ES-I3 (cell line): ENCODE results near the gene COCH.

ENCODE experiments used
- H3K36me3 ChIP-seq: 2 replicates; pipeline ENCODE4 v1.6.1; 2013; ENCODE audit warnings: mild to moderate bottlenecking, low read length, control low read depth, moderate library complexity; ENCODE audit not compliant: insufficient read depth
- H3K4me1 ChIP-seq: 2 replicates; pipeline ENCODE4 v1.6.1; 2013; ENCODE audit warnings: mild to moderate bottlenecking, control low read depth, low read length; ENCODE audit not compliant: insufficient read depth
- H3K9ac ChIP-seq: 2 replicates; pipeline ENCODE4 v1.6.1; 2013; ENCODE audit warnings: low read depth, mild to moderate bottlenecking, low read length, moderate library complexity
- H3K9me3 ChIP-seq: 2 replicates; pipeline ENCODE4 v1.6.1; 2013; ENCODE audit warnings: mild to moderate bottlenecking, low read length, moderate library complexity; ENCODE audit not compliant: control insufficient read depth, insufficient read depth

Gene COCH

GRCh38 chr14:30874120-30874998 lies at the start of gene COCH:
COCH (plus strand) TSS chr14:30874559; CDS start chr14:30874939, 380 bp downstream.
- Histone ChIP-seq H3K9ac (peak within 1 kb of the TSS; percentile 71), H3K36me3 (no peaks in the 10 kb centered on the region)

DNA sequence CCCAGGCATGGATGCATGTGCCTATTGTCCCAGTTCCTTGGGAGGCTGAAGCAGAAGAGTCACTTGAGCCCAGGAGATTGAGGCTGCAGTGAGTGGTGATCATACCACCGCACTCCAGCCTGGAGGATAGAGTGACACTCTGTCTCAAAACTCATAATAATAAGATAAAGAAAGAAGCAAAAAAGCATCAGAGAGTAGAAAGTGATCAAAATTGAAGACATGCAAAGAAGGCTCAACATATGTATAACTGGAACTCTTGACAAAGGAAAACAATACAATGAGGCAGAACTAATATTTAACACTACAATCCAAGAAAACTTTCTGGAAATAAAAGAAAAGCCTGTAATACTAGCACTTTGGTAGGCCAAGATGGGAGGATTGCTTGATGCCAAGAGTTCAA lies 48.3 kb upstream of the COCH start:
- Histone ChIP-seq H3K9me3 (peaks cover 13% of the 10 kb centered on the region; the same call in 1 of the 2 replicates), H3K9ac (no peak overlapping the region), H3K4me1 (no peaks in the 10 kb centered on the region), H3K36me3 (no peaks in the 10 kb centered on the region)

More at GRCh38 chr14:30874120-30874998, at the start of gene COCH:
- Histone ChIP-seq H3K9me3 (no peaks in the 10 kb centered on the region), H3K4me1 (peaks cover 5% of the 10 kb centered on the region; the same call in 1 of the 2 replicates)

DNA sequence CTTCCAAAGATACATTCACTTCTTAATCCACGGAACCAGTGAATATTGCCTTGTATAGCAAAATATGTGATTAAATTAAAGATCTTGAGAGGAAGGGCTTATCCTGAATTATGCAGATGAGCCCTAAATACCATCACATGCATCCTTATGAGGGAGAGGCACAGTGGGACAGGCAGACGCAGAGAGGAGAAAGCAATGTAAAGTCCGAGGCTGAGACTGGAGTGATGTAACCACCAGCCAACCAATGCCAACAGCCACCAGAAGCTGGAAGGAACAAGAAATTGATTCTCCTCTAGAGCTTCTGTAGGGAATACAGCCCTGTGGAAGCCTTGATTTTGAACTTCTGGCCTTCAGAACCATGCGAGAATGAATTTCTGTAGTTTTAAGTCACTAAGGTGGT lies 44.5 kb upstream of the COCH start:
- Histone ChIP-seq H3K9ac (no peak overlapping the region), H3K36me3 (no peaks in the 10 kb centered on the region), H3K9me3 (peaks cover 19% of the 10 kb centered on the region), H3K4me1 (no peaks in the 10 kb centered on the region)

DNA sequence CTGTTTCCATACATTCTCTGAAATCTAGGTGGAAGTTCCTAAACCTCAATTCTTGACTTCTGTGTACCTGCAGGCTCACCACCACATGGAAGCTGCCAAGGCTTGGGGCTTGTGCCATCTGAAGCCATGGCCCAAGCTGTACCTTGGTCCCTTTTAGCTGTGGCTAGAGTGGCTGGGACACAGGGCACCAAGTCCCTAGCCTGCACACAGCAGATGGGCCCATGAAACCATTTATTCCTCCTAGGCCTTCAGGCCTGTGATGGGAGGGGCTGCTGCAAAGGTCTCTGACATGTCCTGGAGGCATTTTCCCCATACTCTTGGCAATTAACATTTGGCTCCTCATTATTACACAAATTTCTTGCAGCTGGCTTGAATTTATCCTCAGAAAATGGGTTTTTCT lies 40.0 kb upstream of the COCH start:
- Histone ChIP-seq H3K9ac (no peak overlapping the region), H3K9me3 (peaks cover 6% of the 10 kb centered on the region; the same call in 1 of the 2 replicates), H3K36me3 (no peaks in the 10 kb centered on the region), H3K4me1 (no peaks in the 10 kb centered on the region)

- Histone ChIP-seq H3K36me3 (no peaks in the 10 kb centered on the region), H3K9me3 (peaks cover 6% of the 10 kb centered on the region; the same call in 1 of the 2 replicates), H3K4me1 (no peaks in the 10 kb centered on the region), H3K9ac (no peak overlapping the region)
Observed at GRCh38 chr14:30838351-30838750, 36.0 kb upstream of the COCH start.

GRCh38 chr14:30840086-30840779 lies 34.1 kb upstream of the COCH start:
- no peaks in the 10 kb centered on the region; the same call in 1 of the 2 replicates for H3K9me3 ChIP-seq
- no peaks in the 10 kb centered on the region for H3K4me1 ChIP-seq

GRCh38 chr14:30842431-30842830 lies 31.9 kb upstream of the COCH start:
- no peaks in the 10 kb centered on the region for H3K4me1 ChIP-seq

More at GRCh38 chr14:30840086-30840779, 34.1 kb upstream of the COCH start:
- Histone ChIP-seq H3K9ac (no peak overlapping the region), H3K36me3 (no peaks in the 10 kb centered on the region)

GRCh38 chr14:30848449-30849240 lies 25.7 kb upstream of the COCH start:
- Histone ChIP-seq H3K4me1 (no peaks in the 10 kb centered on the region), H3K9ac (no peak overlapping the region), H3K9me3 (no peaks in the 10 kb centered on the region), H3K36me3 (no peaks in the 10 kb centered on the region)

More at GRCh38 chr14:30842431-30842830, 31.9 kb upstream of the COCH start:
- no peak overlapping the region for H3K9ac ChIP-seq
- no peaks in the 10 kb centered on the region; the same call in 1 of the 2 replicates for H3K9me3 ChIP-seq
- no peaks in the 10 kb centered on the region for H3K36me3 ChIP-seq

DNA sequence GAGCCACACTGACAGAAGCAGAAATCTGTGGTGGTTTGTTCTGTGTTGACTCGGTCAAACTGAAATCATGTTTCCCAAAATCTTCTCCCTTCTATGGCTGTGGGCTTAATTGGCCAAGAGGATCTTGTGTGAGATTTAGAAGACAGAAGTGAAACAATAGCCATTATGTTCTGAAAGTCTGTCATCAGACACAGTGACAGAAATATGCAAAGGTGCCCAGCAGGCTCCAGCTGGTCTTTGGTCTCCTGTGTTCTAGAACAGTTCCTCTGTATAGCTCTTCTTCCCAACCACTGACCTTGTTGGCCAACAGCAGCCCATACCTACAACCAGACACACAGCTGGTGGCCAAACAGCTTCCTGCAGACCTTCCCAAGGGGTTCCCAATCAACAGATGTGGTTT lies 25.0 kb upstream of the COCH start:
- Histone ChIP-seq H3K36me3 (no peaks in the 10 kb centered on the region), H3K4me1 (no peaks in the 10 kb centered on the region), H3K9me3 (no peaks in the 10 kb centered on the region), H3K9ac (no peak overlapping the region)

DNA sequence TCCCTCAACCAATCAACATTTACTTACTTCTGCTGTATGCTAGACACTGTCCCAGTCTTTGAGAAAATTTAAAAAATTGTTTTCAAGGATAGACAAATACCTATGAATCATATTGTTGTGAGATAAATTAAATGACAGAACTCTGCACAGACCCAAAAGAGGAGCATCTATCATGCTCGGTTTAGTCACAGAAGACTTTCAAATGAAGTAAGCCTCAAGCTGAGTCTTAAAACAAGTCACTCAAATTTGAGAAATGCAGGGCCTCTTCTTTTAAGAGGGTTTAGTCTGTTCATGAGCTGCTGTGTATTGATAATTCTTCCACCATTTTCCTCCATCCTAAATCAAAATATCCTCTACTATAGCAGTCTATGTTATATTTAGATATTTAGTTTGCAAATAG lies 24.4 kb upstream of the COCH start:
- no peak overlapping the region for H3K9ac ChIP-seq
- H3K36me3 ChIP-seq, result no peaks in the 10 kb centered on the region
- H3K4me1 ChIP-seq, result no peaks in the 10 kb centered on the region
- H3K9me3 ChIP-seq, result no peaks in the 10 kb centered on the region

- H3K4me1 ChIP-seq, result no peaks in the 10 kb centered on the region
- H3K36me3 ChIP-seq, result no peaks in the 10 kb centered on the region
- no peaks in the 10 kb centered on the region for H3K9me3 ChIP-seq
- H3K9ac ChIP-seq, result no peak overlapping the region
Observed at GRCh38 chr14:30853946-30854345, 20.4 kb upstream of the COCH start.

DNA sequence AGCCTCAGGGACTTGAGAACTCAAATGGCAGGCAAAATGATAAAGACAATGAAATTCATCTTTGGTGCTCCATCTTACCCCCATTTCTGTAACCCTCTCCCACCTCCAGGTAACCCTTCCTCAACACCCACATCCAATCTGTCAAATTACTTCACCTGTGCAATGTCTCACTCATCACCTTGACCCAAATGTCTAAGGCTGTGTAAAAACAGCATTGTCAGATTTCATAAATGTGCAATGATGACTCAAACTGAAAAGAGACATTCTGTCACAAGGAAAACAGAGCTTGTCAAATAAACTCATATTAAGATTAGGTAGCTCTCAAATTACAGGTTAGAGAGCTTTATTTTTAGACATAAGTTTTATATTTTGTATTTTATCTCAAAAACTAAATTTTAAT lies 19.9 kb upstream of the COCH start:
- Histone ChIP-seq H3K9me3 (no peaks in the 10 kb centered on the region), H3K36me3 (no peaks in the 10 kb centered on the region), H3K4me1 (no peaks in the 10 kb centered on the region), H3K9ac (no peak overlapping the region)

DNA sequence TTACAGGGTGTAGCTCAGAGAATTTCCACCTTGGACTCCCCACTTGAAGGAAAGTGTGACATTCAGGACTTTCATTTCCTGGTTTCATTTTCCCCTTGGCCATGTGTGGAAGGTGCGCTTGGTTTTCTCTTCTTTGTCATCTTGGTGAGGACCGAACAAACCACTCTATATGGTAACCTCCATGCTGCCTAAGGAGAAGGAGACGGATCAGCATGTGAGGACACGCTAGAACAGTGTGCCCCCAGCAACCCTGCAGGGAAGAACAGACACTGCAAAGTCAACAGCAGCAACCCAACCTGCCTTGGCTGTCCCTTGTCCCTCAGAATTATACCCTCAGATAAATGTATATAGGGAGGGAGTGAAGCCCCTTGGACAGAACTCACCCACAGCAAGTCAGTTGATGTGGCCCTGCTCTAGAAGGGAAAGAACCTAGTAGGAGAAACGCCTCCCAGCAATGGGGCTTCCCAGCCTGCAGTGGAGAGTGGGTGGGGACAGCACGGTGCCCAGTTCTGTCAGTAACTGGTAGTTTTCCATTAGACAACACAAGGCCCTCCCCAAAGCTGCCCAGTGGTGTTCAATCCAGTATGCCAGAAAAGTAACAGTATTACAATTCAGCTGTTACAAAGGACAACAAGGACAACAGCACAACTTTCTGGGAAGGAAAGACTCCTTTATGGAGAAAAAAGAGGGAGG lies 18.9 kb upstream of the COCH start:
- Histone ChIP-seq H3K36me3 (no peaks in the 10 kb centered on the region), H3K9ac (no peak overlapping the region), H3K4me1 (no peaks in the 10 kb centered on the region), H3K9me3 (no peaks in the 10 kb centered on the region)

- Histone ChIP-seq H3K9ac (no peak overlapping the region), H3K36me3 (no peaks in the 10 kb centered on the region), H3K4me1 (no peaks in the 10 kb centered on the region), H3K9me3 (no peaks in the 10 kb centered on the region)
Observed at GRCh38 chr14:30861200-30861599, 13.2 kb upstream of the COCH start.
